Smooth muscle cell (in vitro differentiated cells): ENCODE results near the gene TCHP. TPM values are rescaled to one million over a fixed set of nuclear protein-coding genes. Genes with fewer than 3 reads are reported as not detected.

Source experiments
- DNase-seq: peaks from one replicate; lab custom pipeline; 2025; ENCODE audit not compliant: unreplicated experiment; lab: John Stamatoyannopoulos, UW
- H2AFZ ChIP-seq: fragments of 200-600 bp; sonication (generic); 2 replicates; pipeline ENCODE4 v1.6.0; 2016; ENCODE audit warnings: antibody characterized with exemption, low read depth, mild to moderate bottlenecking
- H3F3A ChIP-seq: fragments of 200-600 bp; sonication (generic); 2 replicates; pipeline ENCODE4 v1.6.0; 2017; ENCODE audit warnings: antibody characterized with exemption, low read depth
- H3K27ac ChIP-seq: fragments of 200-600 bp; sonication (generic); 2 replicates; pipeline ENCODE4 v1.5.1; 2016; ENCODE audit warnings: low read depth, mild to moderate bottlenecking
- H3K27me3 ChIP-seq: fragments of 200-600 bp; sonication (generic); 2 replicates; pipeline ENCODE4 v1.6.1; 2016; ENCODE audit warnings: low read depth, mild to moderate bottlenecking
- H3K36me3 ChIP-seq: fragments of 200-600 bp; sonication (generic); 2 replicates; pipeline ENCODE4 v1.5.1; 2016; ENCODE audit warnings: low read depth
- H3K4me1 ChIP-seq: fragments of 200-600 bp; sonication (generic); 2 replicates; pipeline ENCODE4 v1.5.1; 2016; ENCODE audit warnings: low read depth
- H3K4me2 ChIP-seq: fragments of 200-600 bp; sonication (generic); 2 replicates; pipeline ENCODE4 v1.6.0; 2016; ENCODE audit warnings: mild to moderate bottlenecking
- H3K4me3 ChIP-seq: fragments of 200-600 bp; sonication (generic); 2 replicates; pipeline ENCODE4 v1.5.1; 2016; ENCODE audit warnings: mild to moderate bottlenecking
- H3K79me2 ChIP-seq: fragments of 200-600 bp; sonication (generic); 2 replicates; pipeline ENCODE4 v1.6.0; 2016; ENCODE audit warnings: low read depth, mild to moderate bottlenecking
- H3K9ac ChIP-seq: fragments of 200-600 bp; sonication (generic); 2 replicates; pipeline ENCODE4 v1.6.0; 2016; ENCODE audit warnings: low read depth
- H3K9me3 ChIP-seq: fragments of 200-600 bp; sonication (generic); replicated peaks from 2 replicates; pipeline ENCODE4 v1.5.1; 2016; ENCODE audit warnings: low read depth
- H4K20me1 ChIP-seq: fragments of 200-600 bp; sonication (generic); 2 replicates; pipeline ENCODE4 v1.6.0; 2016; ENCODE audit warnings: low read depth
- WGBS: methylation state at CpG from one replicate; pipeline ENCODE4 v1.1.7; 2016; ENCODE audit warnings: low lambda C conversion rate; 5-methylcytosine and 5-hydroxymethylcytosine counted together
- polyA plus RNA-seq: library from polyadenylated mRNA; unstranded; fragments of >200 nt; fragmentation: Nextera tagmentation; extraction: Ambion mirVana; gene quantifications from 2 replicates; pipeline ENCODE4 v1.2.1, GENCODE V29; 2016
- total RNA-seq: library from RNA; depleted of rRNA; stranded (reverse); fragments of >200 nt; gene quantifications from 2 replicates; pipeline ENCODE4 v1.2.3, GENCODE V29; 2014
- TF ChIP-seq, protein P1 (sequence below): fragments of 200-600 bp; sonication (generic); IDR thresholded peaks from 2 replicates; pipeline ENCODE4 v1.5.1; 2017; ENCODE audit warnings: borderline replicate concordance, mild to moderate bottlenecking, antibody characterized with exemption; ENCODE audit not compliant: insufficient read depth, poor library complexity, severe bottlenecking

The TCHP gene
- total and polyA plus RNA-seq, 2 experiments from 2014 or later = 4.2 to 7.7 TPM

DNA sequence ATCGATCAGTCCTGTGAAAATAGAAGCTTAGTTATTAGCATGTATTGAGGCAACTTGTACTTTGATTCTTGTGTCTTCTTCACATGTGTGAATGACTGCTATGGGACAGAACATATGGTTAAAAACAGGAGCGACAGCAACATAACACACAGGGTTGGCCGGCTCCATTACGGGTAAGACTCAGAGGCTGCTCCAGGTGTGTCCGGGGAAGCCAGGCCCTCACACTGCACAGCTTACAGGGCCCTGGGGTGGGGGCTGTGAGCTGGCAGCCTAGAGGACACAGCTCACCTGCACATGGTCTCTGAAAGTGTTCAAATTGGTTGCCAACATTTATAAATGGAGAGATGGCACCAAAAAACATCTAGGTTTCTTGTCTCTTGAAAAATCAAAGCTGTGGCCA lies 31.1 kb downstream of the TCHP start:
- no peaks in the 10 kb centered on the region for H3F3A ChIP-seq
- H3K27ac ChIP-seq = no peak overlapping the region
- no peaks in the 10 kb centered on the region for H4K20me1 ChIP-seq
- no peak overlapping the region for H3K4me2 ChIP-seq
- WGBS = 95% methylated on average over 5 of the region's 5 CpGs
- H3K9me3 ChIP-seq = no peaks in the 10 kb centered on the region
- H3K79me2 ChIP-seq = no peaks in the 10 kb centered on the region
- no peak overlapping the region for H3K9ac ChIP-seq
- no peaks in the 10 kb centered on the region for H3K27me3 ChIP-seq
- no peak overlapping the region for H3K4me3 ChIP-seq
- H3K4me1 ChIP-seq = no peaks in the 10 kb centered on the region
- TF ChIP-seq, protein P1, sequence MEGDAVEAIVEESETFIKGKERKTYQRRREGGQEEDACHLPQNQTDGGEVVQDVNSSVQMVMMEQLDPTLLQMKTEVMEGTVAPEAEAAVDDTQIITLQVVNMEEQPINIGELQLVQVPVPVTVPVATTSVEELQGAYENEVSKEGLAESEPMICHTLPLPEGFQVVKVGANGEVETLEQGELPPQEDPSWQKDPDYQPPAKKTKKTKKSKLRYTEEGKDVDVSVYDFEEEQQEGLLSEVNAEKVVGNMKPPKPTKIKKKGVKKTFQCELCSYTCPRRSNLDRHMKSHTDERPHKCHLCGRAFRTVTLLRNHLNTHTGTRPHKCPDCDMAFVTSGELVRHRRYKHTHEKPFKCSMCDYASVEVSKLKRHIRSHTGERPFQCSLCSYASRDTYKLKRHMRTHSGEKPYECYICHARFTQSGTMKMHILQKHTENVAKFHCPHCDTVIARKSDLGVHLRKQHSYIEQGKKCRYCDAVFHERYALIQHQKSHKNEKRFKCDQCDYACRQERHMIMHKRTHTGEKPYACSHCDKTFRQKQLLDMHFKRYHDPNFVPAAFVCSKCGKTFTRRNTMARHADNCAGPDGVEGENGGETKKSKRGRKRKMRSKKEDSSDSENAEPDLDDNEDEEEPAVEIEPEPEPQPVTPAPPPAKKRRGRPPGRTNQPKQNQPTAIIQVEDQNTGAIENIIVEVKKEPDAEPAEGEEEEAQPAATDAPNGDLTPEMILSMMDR = no peak
- H3K36me3 ChIP-seq = peaks cover 11% of the 10 kb centered on the region
- DNase-seq = no peak
- no peak overlapping the region for H2AFZ ChIP-seq

DNA sequence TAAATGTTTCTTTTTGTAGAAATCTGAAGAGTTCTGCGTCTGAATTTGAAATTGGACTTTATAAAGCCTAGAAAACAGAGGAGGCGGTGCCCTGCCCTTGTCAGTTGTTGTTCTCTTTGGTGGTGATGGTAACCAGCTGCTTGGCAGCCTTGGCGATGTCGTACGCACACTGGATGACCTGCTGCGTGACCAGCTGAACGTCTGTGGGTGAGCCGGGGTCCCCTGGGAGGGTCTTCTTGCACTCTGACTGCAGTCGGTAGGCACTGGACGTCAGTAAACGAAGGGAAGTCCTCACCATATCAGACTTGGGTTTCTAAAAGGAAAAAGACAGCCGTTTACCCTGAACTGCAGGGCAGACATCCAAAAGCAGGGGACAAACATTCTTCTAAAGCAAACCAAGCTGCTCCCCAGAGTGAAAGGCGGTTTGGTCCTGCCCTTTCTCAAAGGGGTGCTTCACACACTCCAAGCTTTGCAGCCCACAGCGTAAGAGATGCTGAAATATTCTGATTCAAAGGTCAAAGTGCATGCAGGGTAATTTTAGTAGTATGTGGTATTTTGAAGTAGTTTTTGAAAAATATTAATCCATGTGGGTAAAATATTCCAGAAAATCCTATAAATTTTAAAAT lies 32.9 kb downstream of the TCHP start:
- no peak overlapping the region for H3K4me2 ChIP-seq
- TF ChIP-seq, protein P1 = no peak
- no peak overlapping the region for H3K9ac ChIP-seq
- H3K79me2 ChIP-seq = no peaks in the 10 kb centered on the region
- H3K27ac ChIP-seq = no peak overlapping the region
- WGBS = 92% methylated on average over 14 of the region's 14 CpGs
- H3K27me3 ChIP-seq = no peaks in the 10 kb centered on the region
- H3F3A ChIP-seq = no peaks in the 10 kb centered on the region
- no peak overlapping the region for H2AFZ ChIP-seq
- no peaks in the 10 kb centered on the region for H3K9me3 ChIP-seq
- H3K36me3 ChIP-seq = peaks cover 11% of the 10 kb centered on the region
- no peak for DNase-seq
- H3K4me1 ChIP-seq = no peaks in the 10 kb centered on the region
- no peak overlapping the region for H3K4me3 ChIP-seq
- no peaks in the 10 kb centered on the region for H4K20me1 ChIP-seq

DNA sequence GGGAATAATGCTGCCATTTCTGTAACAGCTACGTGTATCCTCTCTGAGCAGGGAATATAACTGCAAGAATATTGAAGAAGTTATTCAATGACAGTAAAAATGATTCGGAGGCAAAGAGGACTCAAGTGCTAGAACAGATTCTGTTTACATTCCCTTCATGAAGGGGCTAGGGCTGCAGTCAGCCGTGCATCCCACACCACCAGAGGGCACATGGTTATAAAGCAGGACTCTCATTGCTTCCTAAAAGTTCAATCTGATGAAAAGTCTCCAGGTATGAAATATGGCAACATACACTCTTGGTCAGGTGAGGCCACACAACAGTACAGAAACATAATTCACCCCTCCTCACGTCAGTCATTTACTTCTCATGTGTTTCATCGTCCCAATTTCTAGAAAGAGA lies 34.0 kb downstream of the TCHP start:
- Histone ChIP-seq H3F3A (no peaks in the 10 kb centered on the region), H3K27ac (no peak overlapping the region), H4K20me1 (no peaks in the 10 kb centered on the region), H3K36me3 (peaks cover 11% of the 10 kb centered on the region), H3K27me3 (no peaks in the 10 kb centered on the region), H3K4me2 (no peak overlapping the region), H3K9ac (no peak overlapping the region), H3K79me2 (no peaks in the 10 kb centered on the region), H3K4me1 (no peaks in the 10 kb centered on the region), H3K4me3 (no peak overlapping the region), H3K9me3 (no peaks in the 10 kb centered on the region), H2AFZ (no peak overlapping the region)
- TF ChIP-seq, protein P1 = peak; percentile 7
- 90% methylated on average over 5 of the region's 5 CpGs for WGBS
- DNase-seq = no peak

DNA sequence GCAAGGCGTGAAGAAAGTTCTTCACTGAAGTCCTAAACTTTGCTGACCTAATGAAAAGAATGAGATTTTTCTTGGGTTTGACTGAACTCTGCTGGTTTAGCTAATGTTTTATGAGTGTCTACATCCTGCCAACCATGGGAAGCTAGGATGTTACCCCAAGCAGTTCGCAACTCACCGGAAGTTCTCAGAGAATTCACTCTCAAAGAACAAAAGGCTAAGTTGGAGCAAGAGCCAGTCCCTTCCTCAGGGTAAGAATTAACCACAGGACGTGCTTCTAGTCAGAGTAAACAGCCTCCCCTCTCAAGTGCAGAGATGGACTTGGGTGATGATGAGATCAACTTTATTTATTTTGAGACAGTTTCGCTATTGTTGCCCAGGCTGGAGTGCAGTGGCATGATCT lies 37.3 kb downstream of the TCHP start:
- Histone ChIP-seq H3K9ac (no peak overlapping the region), H3K4me2 (no peak overlapping the region), H3K79me2 (no peaks in the 10 kb centered on the region), H3K27me3 (no peaks in the 10 kb centered on the region), H3K4me1 (no peaks in the 10 kb centered on the region), H3F3A (no peaks in the 10 kb centered on the region), H3K36me3 (peaks cover 11% of the 10 kb centered on the region), H4K20me1 (no peaks in the 10 kb centered on the region), H3K9me3 (no peaks in the 10 kb centered on the region), H3K4me3 (no peak overlapping the region), H2AFZ (no peak overlapping the region), H3K27ac (no peak overlapping the region)
- TF ChIP-seq, protein P1 = no peak
- no peak for DNase-seq
- 96% methylated on average over 5 of the region's 5 CpGs for WGBS
